Measurements from ENCODE around the gene SENP6.

Gene SENP6, protein sequence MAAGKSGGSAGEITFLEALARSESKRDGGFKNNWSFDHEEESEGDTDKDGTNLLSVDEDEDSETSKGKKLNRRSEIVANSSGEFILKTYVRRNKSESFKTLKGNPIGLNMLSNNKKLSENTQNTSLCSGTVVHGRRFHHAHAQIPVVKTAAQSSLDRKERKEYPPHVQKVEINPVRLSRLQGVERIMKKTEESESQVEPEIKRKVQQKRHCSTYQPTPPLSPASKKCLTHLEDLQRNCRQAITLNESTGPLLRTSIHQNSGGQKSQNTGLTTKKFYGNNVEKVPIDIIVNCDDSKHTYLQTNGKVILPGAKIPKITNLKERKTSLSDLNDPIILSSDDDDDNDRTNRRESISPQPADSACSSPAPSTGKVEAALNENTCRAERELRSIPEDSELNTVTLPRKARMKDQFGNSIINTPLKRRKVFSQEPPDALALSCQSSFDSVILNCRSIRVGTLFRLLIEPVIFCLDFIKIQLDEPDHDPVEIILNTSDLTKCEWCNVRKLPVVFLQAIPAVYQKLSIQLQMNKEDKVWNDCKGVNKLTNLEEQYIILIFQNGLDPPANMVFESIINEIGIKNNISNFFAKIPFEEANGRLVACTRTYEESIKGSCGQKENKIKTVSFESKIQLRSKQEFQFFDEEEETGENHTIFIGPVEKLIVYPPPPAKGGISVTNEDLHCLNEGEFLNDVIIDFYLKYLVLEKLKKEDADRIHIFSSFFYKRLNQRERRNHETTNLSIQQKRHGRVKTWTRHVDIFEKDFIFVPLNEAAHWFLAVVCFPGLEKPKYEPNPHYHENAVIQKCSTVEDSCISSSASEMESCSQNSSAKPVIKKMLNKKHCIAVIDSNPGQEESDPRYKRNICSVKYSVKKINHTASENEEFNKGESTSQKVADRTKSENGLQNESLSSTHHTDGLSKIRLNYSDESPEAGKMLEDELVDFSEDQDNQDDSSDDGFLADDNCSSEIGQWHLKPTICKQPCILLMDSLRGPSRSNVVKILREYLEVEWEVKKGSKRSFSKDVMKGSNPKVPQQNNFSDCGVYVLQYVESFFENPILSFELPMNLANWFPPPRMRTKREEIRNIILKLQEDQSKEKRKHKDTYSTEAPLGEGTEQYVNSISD

DNA sequence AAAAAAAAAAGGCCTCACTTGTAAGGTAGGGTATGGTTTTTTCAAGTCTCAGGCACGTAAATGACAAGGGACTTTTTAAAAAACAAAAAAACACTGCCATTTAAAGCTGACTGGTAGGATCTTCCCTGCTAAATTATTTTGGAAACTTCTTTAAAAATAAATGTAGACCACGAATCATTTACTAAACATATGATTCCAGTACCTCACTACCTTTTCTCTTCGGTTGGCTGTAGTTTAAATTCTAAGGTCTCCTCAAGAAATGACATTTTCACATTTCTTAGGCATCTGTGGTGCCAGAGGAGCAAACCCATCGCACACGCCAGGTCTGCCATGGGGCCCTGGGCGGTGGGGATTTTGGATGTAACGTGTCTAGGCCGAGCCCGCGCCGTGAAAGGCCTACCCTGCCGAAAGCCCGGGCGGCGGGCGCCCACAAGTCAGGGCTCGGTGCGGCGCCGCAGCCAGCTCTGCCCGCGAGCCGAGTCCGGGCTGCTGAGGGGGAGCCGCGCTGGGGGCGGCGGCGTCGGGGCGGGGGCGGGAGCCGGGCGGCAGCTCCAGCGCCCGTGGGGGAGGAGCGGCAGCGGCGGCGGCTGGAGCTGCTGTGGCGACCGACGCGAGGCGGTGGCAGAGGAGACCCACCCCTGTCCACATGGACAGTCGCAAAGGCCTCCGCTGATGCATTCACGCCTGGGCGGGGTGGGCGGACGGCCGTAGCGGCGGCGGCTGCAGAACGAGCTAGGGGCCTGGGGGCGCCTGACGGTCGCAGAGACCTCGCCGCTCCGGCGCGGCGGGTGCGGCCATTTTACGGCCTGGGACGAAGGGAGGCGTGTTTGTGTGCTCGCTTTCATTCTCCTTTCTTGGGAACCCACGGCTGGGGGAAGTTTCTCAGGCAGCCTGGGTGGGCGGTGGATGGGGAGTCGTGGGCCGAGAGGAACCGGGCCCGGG lies at the start of gene SENP6:
SENP6 (plus strand) TSS at position 577 of the 942 bp plus-strand sequence. CDS start 645 bp downstream, outside the sequence.
- DNase-seq (ENCODE audit: low read depth), result peak; percentile 69
- TF ChIP-seq, protein P1, sequence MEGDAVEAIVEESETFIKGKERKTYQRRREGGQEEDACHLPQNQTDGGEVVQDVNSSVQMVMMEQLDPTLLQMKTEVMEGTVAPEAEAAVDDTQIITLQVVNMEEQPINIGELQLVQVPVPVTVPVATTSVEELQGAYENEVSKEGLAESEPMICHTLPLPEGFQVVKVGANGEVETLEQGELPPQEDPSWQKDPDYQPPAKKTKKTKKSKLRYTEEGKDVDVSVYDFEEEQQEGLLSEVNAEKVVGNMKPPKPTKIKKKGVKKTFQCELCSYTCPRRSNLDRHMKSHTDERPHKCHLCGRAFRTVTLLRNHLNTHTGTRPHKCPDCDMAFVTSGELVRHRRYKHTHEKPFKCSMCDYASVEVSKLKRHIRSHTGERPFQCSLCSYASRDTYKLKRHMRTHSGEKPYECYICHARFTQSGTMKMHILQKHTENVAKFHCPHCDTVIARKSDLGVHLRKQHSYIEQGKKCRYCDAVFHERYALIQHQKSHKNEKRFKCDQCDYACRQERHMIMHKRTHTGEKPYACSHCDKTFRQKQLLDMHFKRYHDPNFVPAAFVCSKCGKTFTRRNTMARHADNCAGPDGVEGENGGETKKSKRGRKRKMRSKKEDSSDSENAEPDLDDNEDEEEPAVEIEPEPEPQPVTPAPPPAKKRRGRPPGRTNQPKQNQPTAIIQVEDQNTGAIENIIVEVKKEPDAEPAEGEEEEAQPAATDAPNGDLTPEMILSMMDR (conservative IDR thresholded peaks at IDR 0.05; ENCODE audit: low read depth, low read length), result no peak
- peak within 1 kb of the TSS; percentile 88 for H3K4me3 ChIP-seq (ENCODE audit: low read depth, low read length)

DNA sequence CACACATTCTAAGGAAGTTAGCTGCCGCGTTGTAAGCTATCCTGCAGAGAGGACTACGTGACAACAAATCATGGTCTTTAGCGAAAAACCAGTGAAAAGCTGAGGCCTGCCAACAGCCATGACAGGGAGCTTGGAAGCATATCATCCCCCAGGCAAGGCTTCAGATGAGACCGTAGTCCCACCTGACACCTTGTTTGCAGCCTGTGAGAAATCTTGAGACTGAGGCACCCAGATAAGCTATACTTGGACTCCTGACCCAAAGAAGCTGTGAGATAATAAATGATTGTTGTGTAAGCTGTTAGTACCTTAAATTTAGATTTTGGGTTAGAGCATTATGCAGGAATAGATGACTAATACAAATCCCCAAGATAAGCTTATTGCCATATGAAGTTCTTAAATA lies 45.4 kb upstream of the SENP6 start:
- DNase-seq (ENCODE audit: low read depth), result peak; percentile 45
- no peak overlapping the region for H3K4me3 ChIP-seq (ENCODE audit: low read depth, low read length)
- TF ChIP-seq, protein P1 (conservative IDR thresholded peaks at IDR 0.05; ENCODE audit: low read depth, low read length), result no peak

DNA sequence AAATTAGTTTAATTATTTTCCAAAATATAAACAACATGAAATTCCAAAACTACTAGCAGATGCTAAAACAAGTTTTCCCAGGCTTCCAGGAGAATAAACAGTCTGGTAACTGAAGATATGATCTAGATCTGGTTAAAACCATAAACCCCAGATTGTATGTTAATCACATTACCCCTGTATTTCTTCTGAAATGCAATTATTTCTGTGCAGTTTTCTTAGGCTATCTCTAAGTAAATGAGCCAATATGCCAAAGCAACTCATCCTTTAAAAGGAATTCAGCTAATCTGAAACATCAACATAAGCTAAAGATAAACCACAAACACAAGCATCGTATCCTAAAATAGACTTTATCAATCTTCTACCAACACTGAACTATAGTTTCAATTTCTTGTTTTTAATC lies 44.6 kb upstream of the SENP6 start:
- TF ChIP-seq, protein P1 (conservative IDR thresholded peaks at IDR 0.05; ENCODE audit: low read depth, low read length), result no peak
- DNase-seq (ENCODE audit: low read depth), result no peak
- no peak overlapping the region for H3K4me3 ChIP-seq (ENCODE audit: low read depth, low read length)

DNA sequence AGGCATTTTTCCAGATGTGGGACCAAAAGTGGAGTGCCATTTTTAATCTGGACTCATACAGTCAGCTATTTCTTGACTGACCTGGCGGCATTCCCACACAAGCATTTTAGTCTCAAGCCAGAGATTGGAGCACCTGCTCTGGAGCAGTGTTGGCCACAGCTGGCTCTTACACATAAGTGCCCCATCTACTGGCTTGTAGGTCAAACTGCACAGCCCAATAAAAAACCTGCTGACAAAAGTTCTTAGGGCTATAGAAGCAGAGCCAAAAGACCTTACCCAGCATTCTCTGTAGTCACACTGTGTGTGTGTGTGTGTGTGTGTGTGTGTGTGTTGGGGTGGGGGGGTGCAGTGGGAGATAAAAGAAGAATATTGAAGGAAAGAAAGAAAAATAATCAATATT lies 38.6 kb upstream of the SENP6 start:
- H3K4me3 ChIP-seq (ENCODE audit: low read depth, low read length), result no peak overlapping the region
- TF ChIP-seq, protein P1 (conservative IDR thresholded peaks at IDR 0.05; ENCODE audit: low read depth, low read length), result peak; percentile 67
- DNase-seq (ENCODE audit: low read depth), result peak; percentile 66

DNA sequence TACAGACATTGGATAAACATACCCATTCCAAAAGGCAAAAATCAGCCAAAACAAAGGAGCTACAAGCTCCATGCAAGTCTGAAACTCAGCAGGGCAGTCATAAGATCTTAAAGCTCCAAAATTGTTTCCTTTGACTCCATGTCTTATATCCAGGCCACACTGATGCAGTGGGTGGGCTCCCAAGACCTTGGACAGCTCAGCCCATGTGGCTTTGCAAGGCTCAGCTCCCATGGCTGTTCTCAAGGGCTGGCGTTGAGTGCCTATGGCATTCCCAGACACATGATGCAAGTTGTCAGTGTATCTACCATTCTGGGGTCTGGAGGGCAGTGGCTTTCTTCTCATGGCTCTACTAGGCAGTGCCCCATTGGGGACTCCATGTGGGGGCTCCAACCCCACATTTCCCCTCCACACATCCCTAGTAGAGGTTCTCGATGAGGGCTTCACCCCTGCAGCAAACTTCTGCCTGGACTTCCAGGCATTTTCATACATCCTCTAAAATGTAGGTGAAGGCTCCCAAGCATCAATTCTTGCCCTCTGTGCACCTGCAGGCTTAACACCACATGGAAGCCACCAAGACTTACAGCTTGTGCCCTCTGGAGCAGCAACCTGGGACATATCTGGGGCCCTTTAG lies 35.4 kb upstream of the SENP6 start:
- no peak overlapping the region for H3K4me3 ChIP-seq (ENCODE audit: low read depth, low read length)
- DNase-seq (ENCODE audit: low read depth), result no peak
- TF ChIP-seq, protein P1 (conservative IDR thresholded peaks at IDR 0.05; ENCODE audit: low read depth, low read length), result no peak
